ENCODE measurements around the gene ASIC1. TPM values are rescaled to one million over a fixed set of nuclear protein-coding genes. Genes with fewer than 3 reads are reported as not detected.

ASIC1 gene
- total RNA-seq, 2 donors from 2014 or later: 4.2 to 5.2 TPM

DNA sequence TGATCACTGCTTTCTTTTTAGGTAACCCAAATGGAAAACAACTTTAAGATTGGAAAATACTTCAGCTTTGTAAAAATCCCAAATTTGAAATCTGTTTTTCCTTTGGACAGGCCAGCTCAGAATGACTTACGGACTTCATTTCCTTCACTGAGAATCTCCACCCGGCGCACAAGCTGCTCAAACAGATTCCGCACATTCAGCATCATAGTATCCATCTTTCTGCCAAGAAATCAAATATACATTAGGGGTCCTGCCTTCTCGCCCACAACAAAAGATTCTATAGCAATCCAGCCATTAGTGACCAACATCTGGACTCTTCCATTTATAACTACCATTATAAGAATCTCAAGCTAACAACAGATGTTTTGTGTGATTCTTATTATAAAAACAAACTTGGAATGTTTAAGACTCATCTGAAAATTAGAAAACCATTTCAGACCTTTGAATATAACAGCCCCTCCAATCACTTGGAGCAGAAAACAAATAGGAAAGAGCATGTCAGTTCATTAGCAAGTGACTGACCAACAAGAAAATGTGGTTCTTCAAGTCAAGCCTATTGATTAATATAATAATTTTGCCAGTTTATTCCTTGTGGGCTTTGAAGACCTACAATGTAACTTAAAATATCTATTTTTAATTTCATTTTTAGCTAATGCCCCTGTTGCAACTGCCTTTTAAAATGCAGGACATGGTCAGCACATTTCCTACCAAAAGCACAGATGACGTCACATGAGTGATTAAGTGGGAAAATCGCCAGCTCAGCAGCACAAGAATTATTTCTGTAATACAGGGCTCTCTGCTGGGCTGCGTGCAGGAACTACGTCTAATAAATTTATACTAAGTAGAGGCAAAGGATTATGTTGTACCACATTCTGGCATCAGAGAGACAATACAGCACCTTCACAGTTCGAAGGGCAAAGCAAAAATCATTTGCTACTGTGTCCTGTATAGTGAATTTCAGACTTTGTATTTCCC lies 40.6 kb upstream of the ASIC1 start:
- H3K36me3 Mint-ChIP-seq (ENCODE audit: low read depth): peaks cover 29% of the 10 kb centered on the region
- H3K27me3 Mint-ChIP-seq (ENCODE audit: insufficient read depth): no peaks in the 10 kb centered on the region
- no peaks in the 10 kb centered on the region for H3K27me3 ChIP-seq (ENCODE audit: control insufficient read depth, insufficient read depth, low read length, poor library complexity, severe bottlenecking)
- H3K9ac ChIP-seq (ENCODE audit: extremely low read depth, low read length, poor library complexity, severe bottlenecking): no peak overlapping the region
- H3K9me3 ChIP-seq (ENCODE audit: control insufficient read depth, low read length): no peaks in the 10 kb centered on the region
- DNase-seq: peak; percentile 15
- WGBS, 2 experiments (ENCODE audit: insufficient coverage in 1 of 2, insufficient read length in 1 of 2): 97% methylated on average over 8 to 10 of the region's 10 CpGs
- H3K27ac Mint-ChIP-seq: no peak overlapping the region
- H3K4me3 Mint-ChIP-seq: no peak overlapping the region
- H3K4me1 Mint-ChIP-seq: peaks cover 10% of the 10 kb centered on the region
- TF ChIP-seq, protein P1, sequence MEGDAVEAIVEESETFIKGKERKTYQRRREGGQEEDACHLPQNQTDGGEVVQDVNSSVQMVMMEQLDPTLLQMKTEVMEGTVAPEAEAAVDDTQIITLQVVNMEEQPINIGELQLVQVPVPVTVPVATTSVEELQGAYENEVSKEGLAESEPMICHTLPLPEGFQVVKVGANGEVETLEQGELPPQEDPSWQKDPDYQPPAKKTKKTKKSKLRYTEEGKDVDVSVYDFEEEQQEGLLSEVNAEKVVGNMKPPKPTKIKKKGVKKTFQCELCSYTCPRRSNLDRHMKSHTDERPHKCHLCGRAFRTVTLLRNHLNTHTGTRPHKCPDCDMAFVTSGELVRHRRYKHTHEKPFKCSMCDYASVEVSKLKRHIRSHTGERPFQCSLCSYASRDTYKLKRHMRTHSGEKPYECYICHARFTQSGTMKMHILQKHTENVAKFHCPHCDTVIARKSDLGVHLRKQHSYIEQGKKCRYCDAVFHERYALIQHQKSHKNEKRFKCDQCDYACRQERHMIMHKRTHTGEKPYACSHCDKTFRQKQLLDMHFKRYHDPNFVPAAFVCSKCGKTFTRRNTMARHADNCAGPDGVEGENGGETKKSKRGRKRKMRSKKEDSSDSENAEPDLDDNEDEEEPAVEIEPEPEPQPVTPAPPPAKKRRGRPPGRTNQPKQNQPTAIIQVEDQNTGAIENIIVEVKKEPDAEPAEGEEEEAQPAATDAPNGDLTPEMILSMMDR (conservative IDR thresholded peaks at IDR 0.05): no peak
- H3K9me3 Mint-ChIP-seq: no peaks in the 10 kb centered on the region
- no peak overlapping the region for H3K27ac ChIP-seq (ENCODE audit: low read depth, low read length)
- no peaks in the 10 kb centered on the region for H3K4me1 ChIP-seq (ENCODE audit: control insufficient read depth, insufficient read depth, low read length)
- H3K36me3 ChIP-seq (ENCODE audit: control insufficient read depth, insufficient read depth, low read length): peaks cover 38% of the 10 kb centered on the region
- H3K4me3 ChIP-seq (ENCODE audit: low read length): no peak overlapping the region

DNA sequence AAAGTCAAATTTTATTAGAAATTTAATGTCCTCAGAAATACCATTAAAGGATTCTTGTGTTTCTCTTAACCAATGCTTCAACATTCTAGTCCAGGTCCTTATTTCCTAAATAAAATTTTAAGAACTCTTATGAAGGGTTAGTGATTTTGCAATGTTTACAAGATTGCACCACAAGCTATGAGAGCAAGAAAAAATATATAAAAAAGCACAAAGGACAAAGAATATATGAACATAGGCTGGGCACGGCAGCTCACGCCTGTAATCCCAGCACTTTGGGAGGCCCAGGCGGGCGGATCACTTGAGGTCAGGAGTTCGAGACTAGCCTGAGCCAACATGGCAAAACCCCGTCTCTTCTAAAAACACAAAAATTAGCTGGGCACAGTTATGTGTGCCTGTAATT lies 39.8 kb upstream of the ASIC1 start:
- Histone ChIP-seq H3K27me3 (ENCODE audit: control insufficient read depth, insufficient read depth, low read length, poor library complexity, severe bottlenecking) (no peaks in the 10 kb centered on the region), H3K4me1 (ENCODE audit: control insufficient read depth, insufficient read depth, low read length) (no peaks in the 10 kb centered on the region), H3K36me3 (ENCODE audit: control insufficient read depth, insufficient read depth, low read length) (peaks cover 40% of the 10 kb centered on the region), H3K4me3 (ENCODE audit: low read length) (no peak overlapping the region), H3K27ac (ENCODE audit: low read depth, low read length) (no peak overlapping the region), H3K9me3 (ENCODE audit: control insufficient read depth, low read length) (no peaks in the 10 kb centered on the region), H3K9ac (ENCODE audit: extremely low read depth, low read length, poor library complexity, severe bottlenecking) (no peak overlapping the region)
- peaks cover 29% of the 10 kb centered on the region for H3K36me3 Mint-ChIP-seq (ENCODE audit: low read depth)
- TF ChIP-seq, protein P1 (conservative IDR thresholded peaks at IDR 0.05): no peak
- H3K27ac Mint-ChIP-seq: no peak overlapping the region
- WGBS, 2 experiments (ENCODE audit: insufficient coverage in 1 of 2, insufficient read length in 1 of 2): 89 to 97% methylated on average over 4 to 6 of the region's 6 CpGs
- H3K4me3 Mint-ChIP-seq: no peak overlapping the region
- peaks cover 10% of the 10 kb centered on the region for H3K4me1 Mint-ChIP-seq
- no peaks in the 10 kb centered on the region for H3K27me3 Mint-ChIP-seq (ENCODE audit: insufficient read depth)
- no peak for DNase-seq
- no peaks in the 10 kb centered on the region for H3K9me3 Mint-ChIP-seq

DNA sequence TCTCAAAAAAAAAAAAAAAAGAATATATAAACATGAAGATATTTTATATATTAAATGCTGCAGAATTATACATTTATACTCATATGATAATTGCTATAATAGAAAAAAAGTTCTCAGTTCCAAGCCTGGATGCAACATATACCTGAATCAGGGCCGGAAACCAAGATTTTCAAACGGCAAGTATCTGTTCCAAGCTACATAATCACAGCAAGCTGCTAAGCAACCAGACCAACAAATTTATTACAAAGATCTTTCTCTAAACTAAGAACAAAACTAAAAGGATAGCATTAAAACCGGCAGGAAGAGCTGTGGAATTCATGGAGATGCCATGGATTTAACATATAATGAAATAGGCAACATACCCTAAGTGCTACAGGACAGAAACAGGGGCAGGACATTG lies 39.2 kb upstream of the ASIC1 start:
- Histone ChIP-seq H3K4me3 (ENCODE audit: low read length) (no peak overlapping the region), H3K4me1 (ENCODE audit: control insufficient read depth, insufficient read depth, low read length) (no peaks in the 10 kb centered on the region), H3K27me3 (ENCODE audit: control insufficient read depth, insufficient read depth, low read length, poor library complexity, severe bottlenecking) (no peaks in the 10 kb centered on the region), H3K27ac (ENCODE audit: low read depth, low read length) (no peak overlapping the region), H3K36me3 (ENCODE audit: control insufficient read depth, insufficient read depth, low read length) (peaks cover 43% of the 10 kb centered on the region), H3K9ac (ENCODE audit: extremely low read depth, low read length, poor library complexity, severe bottlenecking) (no peak overlapping the region), H3K9me3 (ENCODE audit: control insufficient read depth, low read length) (no peaks in the 10 kb centered on the region)
- TF ChIP-seq, protein P1 (conservative IDR thresholded peaks at IDR 0.05): no peak
- DNase-seq: no peak
- H3K36me3 Mint-ChIP-seq (ENCODE audit: low read depth): peaks cover 28% of the 10 kb centered on the region
- no peak overlapping the region for H3K4me3 Mint-ChIP-seq
- H3K4me1 Mint-ChIP-seq: peaks cover 10% of the 10 kb centered on the region
- no peaks in the 10 kb centered on the region for H3K9me3 Mint-ChIP-seq
- whole genome bisulfite sequencing, 2 experiments (ENCODE audit: insufficient coverage in 1 of 2, insufficient read length in 1 of 2): 80% methylated on average over 3 of the region's 3 CpGs
- no peak overlapping the region for H3K27ac Mint-ChIP-seq
- no peaks in the 10 kb centered on the region for H3K27me3 Mint-ChIP-seq (ENCODE audit: insufficient read depth)
